Measurements from ENCODE around the gene SIN3A.

DNA sequence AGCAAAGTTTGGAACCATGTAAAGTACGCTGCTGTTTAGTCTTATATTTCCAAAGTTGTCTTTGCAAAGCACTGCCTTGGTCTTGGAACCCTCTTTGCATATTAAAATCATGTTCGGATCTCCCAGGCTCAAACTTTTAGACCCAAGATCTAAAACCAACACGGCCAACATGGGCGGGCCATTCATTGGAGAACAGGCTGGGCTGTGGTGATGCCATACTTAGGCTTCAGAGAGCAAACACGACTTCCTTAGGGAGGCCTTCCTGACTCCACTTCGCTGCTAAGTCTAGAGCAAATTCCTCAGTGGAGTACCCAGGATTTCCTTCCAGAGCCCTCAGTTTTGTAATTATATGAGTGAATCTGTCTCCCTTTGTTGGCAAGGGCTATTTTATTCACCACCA, 86.6 kb downstream of the SIN3A start:
- no peak for TF ChIP-seq MAX (IDR thresholded peaks at IDR 0.05)
- TF ChIP-seq EGR1 (IDR thresholded peaks at IDR 0.05), result no peak
- TF ChIP-seq FOXM1 (IDR thresholded peaks at IDR 0.05; ENCODE audit: borderline replicate concordance, low read depth), result no peak
- TF ChIP-seq YY1 (IDR thresholded peaks at IDR 0.05; ENCODE audit: low read depth), result no peak
- TF ChIP-seq TCF12 (IDR thresholded peaks at IDR 0.05; ENCODE audit: low read depth), result no peak
- TF ChIP-seq EP300 (IDR thresholded peaks at IDR 0.05; ENCODE audit: borderline replicate concordance), result no peak
- TF ChIP-seq CREB1 (IDR thresholded peaks at IDR 0.05; ENCODE audit: low read depth), result no peak
- no peak for TF ChIP-seq CEBPB (IDR thresholded peaks at IDR 0.05)
- no peak for TF ChIP-seq REST (IDR thresholded peaks at IDR 0.05; ENCODE audit: low read depth)

Measured in Ishikawa (cell line).